Measurements from ENCODE around the gene TMEM60. TPM values are rescaled to one million over a fixed set of nuclear protein-coding genes. Genes with fewer than 3 reads are reported as not detected.

Gene TMEM60
- total RNA-seq, 2 experiments from 2014 or later = 9.2 to 9.8 TPM

- Mint-ChIP-seq H3K27ac (no peak overlapping the region), H3K27me3 (no peaks in the 10 kb centered on the region), H3K4me1 (peaks cover 26% of the 10 kb centered on the region), H3K4me3 (no peak overlapping the region), H3K36me3 (peaks cover 8% of the 10 kb centered on the region), H3K9me3 (no peaks in the 10 kb centered on the region)
- DNase-seq = no peak
Observed at GRCh38 chr7:77766801-77767605, 31.2 kb downstream of the TMEM60 start.

GRCh38 chr7:77765906-77766800 lies 32.1 kb downstream of the TMEM60 start:
- no peak for DNase-seq
- no peaks in the 10 kb centered on the region for H3K9me3 Mint-ChIP-seq
- H3K36me3 Mint-ChIP-seq = peaks cover 8% of the 10 kb centered on the region
- H3K27me3 Mint-ChIP-seq = no peaks in the 10 kb centered on the region
- no peak overlapping the region for H3K4me3 Mint-ChIP-seq
- peaks cover 28% of the 10 kb centered on the region for H3K4me1 Mint-ChIP-seq
- H3K27ac Mint-ChIP-seq = no peak overlapping the region

- H3K27ac Mint-ChIP-seq = no peak overlapping the region
- no peak overlapping the region for H3K4me3 Mint-ChIP-seq
Observed at GRCh38 chr7:77765481-77765880, 32.8 kb downstream of the TMEM60 start.

GRCh38 chr7:77760809-77761453 lies 37.3 kb downstream of the TMEM60 start:
- Mint-ChIP-seq H3K9me3 (no peaks in the 10 kb centered on the region), H3K36me3 (no peaks in the 10 kb centered on the region), H3K4me1 (peaks cover 39% of the 10 kb centered on the region), H3K27ac (no peak overlapping the region), H3K27me3 (no peaks in the 10 kb centered on the region), H3K4me3 (no peak overlapping the region)
- no peak for DNase-seq

More at GRCh38 chr7:77765481-77765880, 32.8 kb downstream of the TMEM60 start:
- Mint-ChIP-seq H3K9me3 (no peaks in the 10 kb centered on the region), H3K27me3 (no peaks in the 10 kb centered on the region), H3K4me1 (peaks cover 29% of the 10 kb centered on the region), H3K36me3 (peaks cover 8% of the 10 kb centered on the region)
- DNase-seq = no peak

GRCh38 chr7:77759294-77759889 lies 38.8 kb downstream of the TMEM60 start:
- Mint-ChIP-seq H3K9me3 (no peaks in the 10 kb centered on the region), H3K27ac (no peak overlapping the region), H3K27me3 (no peaks in the 10 kb centered on the region), H3K36me3 (no peaks in the 10 kb centered on the region), H3K4me1 (peaks cover 38% of the 10 kb centered on the region), H3K4me3 (no peak overlapping the region)
- DNase-seq = peak; percentile 50

- Mint-ChIP-seq H3K27ac (peak overlapping the region; percentile 58), H3K4me1 (peaks cover 37% of the 10 kb centered on the region), H3K36me3 (peaks cover 3% of the 10 kb centered on the region), H3K9me3 (no peaks in the 10 kb centered on the region), H3K27me3 (no peaks in the 10 kb centered on the region), H3K4me3 (no peak overlapping the region)
- DNase-seq = peak; percentile 4
Observed at GRCh38 chr7:77757589-77757988, 40.6 kb downstream of the TMEM60 start.

GRCh38 chr7:77753173-77753572 lies 45.1 kb downstream of the TMEM60 start:
- Mint-ChIP-seq H3K4me1 (peaks cover 41% of the 10 kb centered on the region), H3K9me3 (no peaks in the 10 kb centered on the region), H3K27ac (no peak overlapping the region), H3K36me3 (peaks cover 14% of the 10 kb centered on the region), H3K4me3 (no peak overlapping the region), H3K27me3 (no peaks in the 10 kb centered on the region)
- no peak for DNase-seq

- no peak overlapping the region for H3K27ac Mint-ChIP-seq
- peaks cover 15% of the 10 kb centered on the region for H3K36me3 Mint-ChIP-seq
- no peak overlapping the region for H3K4me3 Mint-ChIP-seq
- no peaks in the 10 kb centered on the region for H3K9me3 Mint-ChIP-seq
- H3K4me1 Mint-ChIP-seq = peaks cover 40% of the 10 kb centered on the region
- no peak for DNase-seq
- H3K27me3 Mint-ChIP-seq = no peaks in the 10 kb centered on the region
Observed at GRCh38 chr7:77752016-77752415, 46.2 kb downstream of the TMEM60 start.

GRCh38 chr7:77747718-77748117 lies 50.5 kb downstream of the TMEM60 start:
- peaks cover 2% of the 10 kb centered on the region for H3K9me3 Mint-ChIP-seq

GRCh38 chr7:77747178-77747577 lies 51.1 kb downstream of the TMEM60 start:
- Mint-ChIP-seq H3K4me3 (no peak overlapping the region), H3K27me3 (no peaks in the 10 kb centered on the region), H3K9me3 (peaks cover 2% of the 10 kb centered on the region), H3K4me1 (peaks cover 21% of the 10 kb centered on the region), H3K27ac (no peak overlapping the region), H3K36me3 (peaks cover 36% of the 10 kb centered on the region)
- no peak for DNase-seq

More at GRCh38 chr7:77747718-77748117, 50.5 kb downstream of the TMEM60 start:
- H3K4me3 Mint-ChIP-seq = no peak overlapping the region
- peaks cover 24% of the 10 kb centered on the region for H3K4me1 Mint-ChIP-seq
- DNase-seq = no peak
- peaks cover 32% of the 10 kb centered on the region for H3K36me3 Mint-ChIP-seq
- no peak overlapping the region for H3K27ac Mint-ChIP-seq
- no peaks in the 10 kb centered on the region for H3K27me3 Mint-ChIP-seq

GRCh38 chr7:77746824-77747165 lies 51.4 kb downstream of the TMEM60 start:
- Mint-ChIP-seq H3K4me1 (peaks cover 20% of the 10 kb centered on the region), H3K27me3 (no peaks in the 10 kb centered on the region), H3K36me3 (peaks cover 39% of the 10 kb centered on the region), H3K9me3 (peaks cover 2% of the 10 kb centered on the region), H3K4me3 (no peak overlapping the region), H3K27ac (no peak overlapping the region)
- no peak for DNase-seq

GRCh38 chr7:77746164-77746823 lies 51.9 kb downstream of the TMEM60 start:
- Mint-ChIP-seq H3K4me1 (peaks cover 20% of the 10 kb centered on the region), H3K27ac (no peak overlapping the region), H3K27me3 (no peaks in the 10 kb centered on the region), H3K36me3 (peaks cover 39% of the 10 kb centered on the region), H3K9me3 (peaks cover 2% of the 10 kb centered on the region), H3K4me3 (no peak overlapping the region)
- no peak for DNase-seq

- Mint-ChIP-seq H3K4me1 (peaks cover 17% of the 10 kb centered on the region), H3K9me3 (peaks cover 2% of the 10 kb centered on the region), H3K27ac (no peak overlapping the region), H3K27me3 (no peaks in the 10 kb centered on the region), H3K4me3 (no peak overlapping the region), H3K36me3 (peaks cover 37% of the 10 kb centered on the region)
- no peak for DNase-seq
Observed at GRCh38 chr7:77745746-77746145, 52.5 kb downstream of the TMEM60 start.
